ENCODE results near the gene ACOX3.
"Not testable (repeated sequence)": the region's sequence is repeated elsewhere in the genome, so short reads cannot be mapped to it uniquely, and the experiment has no call there.

Gene ACOX3

DNA sequence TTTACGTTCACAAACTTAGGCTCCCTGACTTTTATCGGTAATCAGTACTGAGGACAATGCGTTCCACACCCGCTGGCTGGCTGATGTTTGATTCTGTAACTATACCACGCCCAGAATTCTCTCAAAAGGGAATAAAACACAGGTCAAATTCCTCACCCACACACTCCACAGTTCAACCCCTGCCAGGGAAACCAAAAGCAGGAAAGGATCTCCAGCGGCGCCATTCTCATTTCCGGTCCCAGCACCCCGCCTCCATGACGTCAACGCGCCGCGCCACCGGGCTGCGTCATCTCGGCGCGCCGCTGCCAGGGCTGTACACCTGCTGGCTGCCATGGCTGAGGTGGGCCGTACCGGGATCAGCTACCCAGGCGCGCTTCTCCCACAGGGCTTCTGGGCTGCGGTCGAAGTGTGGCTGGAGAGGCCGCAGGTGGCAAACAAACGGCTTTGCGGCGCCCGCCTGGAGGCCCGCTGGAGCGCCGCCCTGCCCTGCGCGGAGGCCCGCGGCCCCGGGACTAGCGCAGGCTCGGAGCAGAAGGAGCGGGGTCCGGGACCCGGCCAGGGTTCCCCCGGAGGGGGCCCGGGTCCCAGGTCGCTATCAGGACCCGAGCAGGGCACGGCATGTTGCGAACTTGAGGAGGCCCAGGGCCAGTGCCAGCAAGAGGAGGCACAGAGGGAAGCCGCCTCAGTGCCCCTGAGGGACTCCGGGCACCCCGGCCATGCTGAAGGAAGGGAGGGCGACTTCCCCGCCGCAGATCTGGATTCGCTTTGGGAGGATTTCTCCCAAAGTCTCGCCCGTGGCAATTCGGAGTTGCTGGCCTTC lies at the start of gene ACOX3, which contains the start of gene TRMT44:
ACOX3 (minus strand) TSS at position 232 of the 820 bp plus-strand sequence. CDS start 24,202 bp downstream, outside the sequence.
TRMT44 (plus strand) TSS at position 286 of the 820 bp plus-strand sequence; CDS start at position 332, 46 bp downstream.
- DNase-seq, result peak; percentile 31 to 95 (median 86)

DNA sequence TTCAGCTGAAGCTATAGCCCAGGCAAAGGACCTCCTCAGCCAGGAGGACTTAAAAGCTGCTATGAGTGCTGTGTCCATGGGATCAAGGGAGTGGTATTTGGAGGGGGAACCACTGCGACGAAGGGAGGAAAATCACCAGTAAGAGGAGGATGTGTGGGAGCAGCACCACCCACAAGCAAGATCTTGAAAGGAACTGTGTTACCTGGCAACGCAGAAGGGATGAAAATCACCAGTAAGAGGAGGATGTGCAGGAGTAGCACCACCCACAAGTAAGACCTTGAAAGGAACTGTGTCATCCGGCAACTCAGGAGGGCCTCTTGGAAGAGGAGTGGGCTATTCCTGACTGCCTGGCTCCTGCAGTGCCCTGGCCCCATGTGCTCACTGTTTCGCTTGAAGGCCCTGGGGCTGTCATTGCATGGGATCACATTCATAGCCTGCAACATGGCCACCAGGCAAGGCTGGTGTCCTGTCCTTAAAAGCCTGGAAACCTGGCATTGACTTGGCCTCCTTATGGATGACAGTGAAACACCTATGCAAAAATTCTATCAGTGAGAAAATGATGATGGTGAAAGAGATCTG lies 48.4 kb upstream of the ACOX3 start:
- no peak for DNase-seq

DNA sequence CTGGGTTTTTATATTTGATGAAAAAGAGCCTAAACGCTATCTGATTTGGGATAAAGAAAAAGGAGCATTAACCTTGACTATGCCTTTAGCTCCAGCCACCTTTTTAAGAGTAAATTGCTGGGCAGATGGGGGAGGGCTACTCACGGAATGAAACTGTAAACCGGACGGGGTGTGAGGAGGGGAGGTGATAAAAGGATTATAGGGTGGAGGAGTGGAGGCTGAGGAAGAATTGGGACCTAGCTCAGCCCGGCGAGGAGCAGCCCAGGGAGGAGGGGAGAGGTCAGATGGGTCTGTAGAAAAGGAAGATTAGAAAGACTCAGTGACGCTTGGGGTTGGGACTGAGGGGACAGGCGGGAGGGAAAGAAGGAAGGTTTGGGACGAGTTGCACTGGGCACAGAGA lies 46.1 kb upstream of the ACOX3 start:
- not testable (repeated sequence) for DNase-seq

DNA sequence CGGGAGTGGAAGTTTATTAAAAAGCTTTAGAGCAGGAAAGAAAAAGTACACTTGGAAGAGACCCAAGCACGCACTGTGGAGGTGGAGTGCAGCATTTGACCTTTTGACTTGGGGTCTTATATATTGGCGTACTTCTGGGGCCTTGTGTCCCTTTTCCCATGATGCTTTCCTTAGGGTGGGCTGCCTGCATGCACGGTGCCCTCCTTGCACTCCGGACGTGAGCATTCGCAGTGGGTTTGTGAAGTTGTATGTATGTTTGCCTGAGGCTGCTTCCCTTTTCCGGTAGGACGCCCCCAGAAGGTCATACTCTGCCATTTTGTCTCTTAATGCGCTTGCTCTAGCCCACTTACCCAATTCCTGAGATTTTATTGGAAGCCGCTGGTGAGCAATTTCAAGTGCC lies 39.7 kb upstream of the ACOX3 start:
- no peak for DNase-seq

DNA sequence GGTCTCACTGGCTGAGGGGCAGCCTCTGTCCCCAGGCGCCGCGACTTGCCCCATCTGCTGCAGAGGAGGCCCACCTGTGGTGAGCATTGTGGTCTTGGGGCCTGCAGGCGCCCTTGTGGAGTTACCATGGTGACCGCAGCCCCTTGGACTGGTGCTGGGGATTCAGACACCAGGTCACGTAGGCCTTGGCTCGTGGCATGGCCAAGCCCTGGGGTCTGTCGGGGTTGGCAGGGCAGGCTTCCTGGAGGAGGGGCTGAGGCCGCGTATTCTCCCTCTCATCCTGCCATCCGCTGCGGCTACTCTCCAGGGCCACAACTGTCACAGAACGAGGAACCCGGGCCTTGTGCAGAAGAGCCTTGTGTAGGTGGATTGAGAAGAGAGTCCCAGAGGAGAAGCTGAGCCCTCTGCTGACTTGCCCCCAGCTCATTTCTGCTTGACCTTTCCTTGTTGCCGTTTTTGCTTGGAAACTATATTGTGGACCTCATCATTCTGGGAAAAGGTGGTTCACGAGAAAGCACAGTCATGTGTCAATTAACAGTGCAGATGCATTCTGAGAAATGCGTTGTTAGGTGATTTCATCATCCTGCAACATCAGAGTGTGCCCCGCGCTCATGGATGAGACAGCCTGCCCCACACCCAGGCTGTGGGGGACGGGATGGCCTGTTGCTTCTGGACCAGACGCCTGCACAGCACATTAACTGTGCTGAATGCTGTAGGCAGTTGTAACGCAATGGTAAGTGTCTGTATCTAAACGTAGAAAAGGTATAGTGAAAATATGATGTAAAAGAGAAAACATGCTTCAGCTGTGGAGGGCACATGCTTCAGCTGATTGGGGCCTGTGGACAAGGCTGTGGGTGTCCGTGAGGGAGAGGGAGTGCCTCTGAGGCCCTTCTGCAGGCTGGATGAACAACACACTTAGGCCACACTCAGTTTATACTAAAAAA lies 38.5 kb upstream of the ACOX3 start:
- no peak for DNase-seq

DNA sequence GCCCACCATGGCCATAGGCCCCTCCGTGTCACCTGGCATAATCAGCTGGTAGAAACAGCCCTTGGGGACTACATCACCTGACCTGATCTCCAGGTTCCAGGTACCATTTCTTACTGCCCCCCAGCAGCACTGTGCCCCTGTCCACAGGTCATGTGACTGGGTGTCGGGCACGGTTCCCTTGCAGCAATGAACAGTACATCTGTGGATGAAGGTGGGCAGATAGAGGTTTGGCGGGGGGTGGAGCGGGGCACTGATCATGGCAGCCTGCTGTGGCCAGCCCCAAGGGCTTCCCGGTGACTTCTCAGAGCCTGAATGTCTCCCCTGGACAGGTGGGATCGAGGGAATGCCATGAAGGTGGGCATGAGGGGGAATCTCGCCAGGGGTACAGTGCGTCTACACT lies 37.8 kb upstream of the ACOX3 start:
- no peak for DNase-seq

DNA sequence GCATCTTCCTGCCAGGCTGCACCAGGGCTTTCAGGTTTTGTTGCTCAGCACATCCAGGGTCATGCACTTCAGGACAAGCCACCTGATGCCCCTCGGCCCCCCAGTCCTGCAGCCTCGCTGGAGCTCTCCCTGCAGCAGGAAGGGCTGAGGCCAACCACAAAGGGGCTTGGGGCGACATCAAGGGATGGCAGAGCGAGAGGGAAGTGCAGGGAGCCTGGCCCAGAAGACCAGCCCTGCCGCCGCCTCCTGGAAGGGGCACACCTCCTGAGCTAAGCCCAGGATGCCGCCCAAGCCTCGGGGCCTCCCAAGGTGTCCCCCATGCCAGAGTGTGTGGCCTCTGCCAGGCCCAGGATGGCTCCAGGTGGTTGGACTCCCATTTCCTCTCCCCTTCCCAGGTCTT lies 37.2 kb upstream of the ACOX3 start:
- no peak for DNase-seq

DNA sequence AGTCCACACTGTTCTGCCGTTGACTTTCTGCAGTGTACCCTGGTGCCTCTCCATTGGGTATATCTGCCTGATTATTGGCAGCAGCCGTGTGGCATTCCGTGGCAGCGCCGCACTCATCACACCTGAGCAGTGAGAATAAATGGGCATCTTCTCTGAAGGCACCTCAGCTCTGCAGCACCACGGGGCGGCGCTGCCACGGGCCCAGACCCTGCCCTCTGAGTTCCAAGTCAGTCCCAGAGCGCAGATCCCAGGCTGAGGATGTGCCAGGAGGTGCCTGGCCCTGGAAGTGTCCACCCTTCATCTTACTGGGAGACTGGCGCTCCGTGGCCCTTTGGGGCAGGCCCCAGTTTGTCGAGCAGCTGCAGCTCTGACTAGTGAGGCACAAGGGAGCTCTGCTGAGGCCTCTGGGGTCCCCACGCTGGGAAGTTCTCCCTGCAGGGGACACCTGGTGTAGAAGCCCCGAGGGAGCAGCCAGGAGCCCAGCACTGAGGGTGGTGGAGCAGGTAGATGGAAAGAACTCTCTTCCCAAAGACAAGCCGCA lies 36.6 kb upstream of the ACOX3 start:
- DNase-seq, result no peak

DNA sequence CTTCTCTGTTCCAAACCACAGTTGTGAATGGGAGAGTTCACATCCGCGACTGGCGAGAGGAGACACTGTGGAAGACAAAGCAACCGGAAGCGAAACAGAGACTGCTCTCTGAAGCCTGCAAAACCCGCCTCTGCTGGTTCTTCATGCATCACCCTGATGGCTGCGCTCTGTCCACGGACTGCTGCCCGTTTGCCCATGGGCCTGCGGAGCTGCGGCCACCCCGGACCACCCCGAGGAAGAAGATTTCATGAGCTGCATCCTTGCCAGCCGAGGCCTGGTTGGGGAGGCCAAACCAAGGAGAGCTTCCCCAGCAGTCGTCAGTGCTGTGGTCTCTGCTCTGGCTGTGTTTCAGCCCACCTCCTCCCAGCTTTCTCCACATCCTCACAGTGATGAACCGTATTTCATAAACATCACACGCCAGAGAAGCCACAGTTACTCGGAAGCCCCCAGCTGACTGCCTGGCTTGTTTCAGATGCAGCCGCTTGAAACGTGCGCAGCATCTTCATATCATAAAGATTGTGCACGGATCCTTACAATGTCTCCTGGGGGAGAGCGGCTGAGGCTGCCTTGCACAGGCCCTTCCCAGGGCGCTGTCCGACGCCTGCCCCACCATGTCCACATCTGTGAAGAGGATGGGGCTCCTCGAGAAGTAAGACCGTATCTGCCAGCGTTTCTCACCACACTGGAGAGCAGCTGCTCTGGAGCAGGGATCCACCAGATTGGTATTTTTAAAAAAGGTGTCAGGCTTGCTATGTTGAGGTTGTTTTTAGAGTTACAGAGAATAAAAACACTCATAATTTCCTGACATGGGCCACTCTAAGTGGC lies 35.4 kb upstream of the ACOX3 start:
- no peak for DNase-seq

DNA sequence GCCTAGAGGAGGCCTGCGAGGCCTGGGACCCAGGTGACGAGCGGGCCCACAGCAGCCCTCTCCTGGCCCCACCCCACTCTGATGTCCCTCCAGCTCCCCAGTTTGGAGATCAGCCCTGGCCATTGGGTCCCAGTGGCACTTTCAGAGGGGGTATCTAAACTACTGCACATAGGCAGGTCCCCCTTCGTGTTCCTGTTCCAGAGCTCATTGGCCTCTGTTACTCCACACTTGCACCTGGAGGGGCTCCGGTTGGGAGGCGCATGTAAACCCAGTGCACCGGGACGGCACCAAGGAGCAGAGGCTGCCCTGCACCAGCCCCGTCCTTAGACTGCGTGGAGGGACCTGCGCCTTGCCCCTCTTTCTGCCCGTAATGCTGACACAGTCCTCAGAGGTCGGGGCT lies 34.3 kb upstream of the ACOX3 start:
- no peak for DNase-seq

DNA sequence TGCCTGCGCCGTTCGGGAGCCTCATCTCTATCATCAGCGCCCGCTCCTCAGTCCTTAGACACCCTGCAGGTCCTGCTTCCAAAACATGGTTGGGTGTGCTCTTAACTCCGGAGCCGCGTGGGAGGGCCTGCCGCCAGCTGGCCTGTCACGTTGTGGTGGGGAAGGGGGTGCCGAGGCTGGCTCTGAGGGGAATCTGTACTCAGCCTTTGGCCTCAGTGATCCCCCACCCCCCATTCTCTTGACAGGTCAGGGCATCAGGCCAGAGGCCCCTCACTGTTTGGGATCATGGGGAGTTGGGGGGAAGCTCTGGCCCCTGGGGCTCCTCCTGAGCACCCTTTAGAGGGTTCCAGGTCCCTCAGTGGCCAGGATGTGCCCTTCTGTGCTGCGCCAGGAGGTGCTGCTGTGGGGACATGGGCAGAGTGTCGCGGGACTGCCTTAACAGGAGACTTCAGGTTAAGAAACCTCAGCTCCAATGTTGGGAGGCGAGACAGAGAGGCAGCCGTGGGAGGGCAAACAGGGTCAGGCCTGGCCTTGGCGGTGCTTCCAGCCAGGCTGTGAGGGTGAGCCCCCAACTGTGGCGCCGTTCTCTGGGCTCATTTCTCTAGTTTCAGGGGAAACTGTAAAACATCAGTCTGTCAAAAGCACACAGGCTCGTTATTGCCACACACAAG lies 33.5 kb upstream of the ACOX3 start:
- DNase-seq, result no peak

DNA sequence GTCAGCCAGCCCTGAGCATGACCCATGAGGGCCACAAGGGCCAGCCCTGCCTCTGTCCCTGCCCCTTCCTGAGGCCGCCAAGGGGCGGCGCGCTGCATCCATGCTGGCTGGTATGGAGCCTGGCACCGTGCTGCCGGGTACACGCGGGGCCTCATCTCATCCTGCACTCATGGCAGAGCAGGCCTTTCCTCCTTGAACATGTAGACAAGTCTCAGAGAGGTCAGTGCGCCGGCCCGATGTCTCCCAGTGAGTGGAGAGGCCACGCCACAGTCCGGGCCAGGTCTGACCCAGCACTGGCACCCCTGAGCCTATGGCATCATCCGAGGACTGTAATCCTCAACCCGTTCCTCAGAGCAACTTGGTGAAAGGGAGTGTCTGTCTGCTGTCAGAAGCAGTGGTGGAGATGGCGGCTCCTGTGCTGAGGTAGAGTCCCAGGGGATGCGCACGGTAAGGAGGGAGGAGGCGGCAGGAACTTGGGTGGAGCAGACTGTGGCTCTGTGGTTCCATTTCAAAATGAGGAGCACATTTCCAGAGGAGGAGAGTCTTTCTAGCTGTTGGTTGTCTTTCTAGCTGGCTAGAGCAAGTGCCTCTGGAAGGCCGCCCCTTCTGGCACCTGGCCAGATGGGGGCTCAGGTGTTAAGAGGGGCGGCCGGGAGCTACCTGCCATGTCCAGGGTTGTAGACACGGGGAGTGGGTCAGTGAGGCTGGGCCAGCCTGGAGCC lies 32.8 kb upstream of the ACOX3 start:
- no peak for DNase-seq

DNA sequence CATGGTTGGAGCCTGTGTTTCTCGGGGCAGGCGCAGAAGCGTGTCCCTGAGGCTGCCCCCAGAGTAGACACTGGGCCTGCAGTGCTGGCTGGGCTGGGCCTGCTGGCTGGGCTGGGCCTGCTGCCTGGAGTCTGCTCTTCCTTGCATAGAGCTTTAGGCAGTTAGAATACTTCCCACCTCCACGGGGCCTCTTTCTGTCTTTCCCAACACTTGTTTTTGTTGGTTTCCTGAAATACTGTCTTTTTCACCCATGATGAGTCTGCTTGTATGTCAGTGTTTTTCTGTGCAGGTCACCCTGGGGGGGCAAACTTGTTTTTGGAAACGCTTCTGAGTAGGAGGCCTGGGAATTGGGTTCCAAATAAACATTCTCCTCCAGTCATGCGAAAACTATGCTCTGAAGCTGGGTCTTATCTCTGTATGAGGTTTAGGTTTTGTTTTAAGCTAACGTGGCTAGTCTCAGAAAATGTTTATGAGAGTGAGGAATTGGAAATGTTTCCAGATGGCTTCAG lies 32.2 kb upstream of the ACOX3 start:
- DNase-seq, result no peak

DNA sequence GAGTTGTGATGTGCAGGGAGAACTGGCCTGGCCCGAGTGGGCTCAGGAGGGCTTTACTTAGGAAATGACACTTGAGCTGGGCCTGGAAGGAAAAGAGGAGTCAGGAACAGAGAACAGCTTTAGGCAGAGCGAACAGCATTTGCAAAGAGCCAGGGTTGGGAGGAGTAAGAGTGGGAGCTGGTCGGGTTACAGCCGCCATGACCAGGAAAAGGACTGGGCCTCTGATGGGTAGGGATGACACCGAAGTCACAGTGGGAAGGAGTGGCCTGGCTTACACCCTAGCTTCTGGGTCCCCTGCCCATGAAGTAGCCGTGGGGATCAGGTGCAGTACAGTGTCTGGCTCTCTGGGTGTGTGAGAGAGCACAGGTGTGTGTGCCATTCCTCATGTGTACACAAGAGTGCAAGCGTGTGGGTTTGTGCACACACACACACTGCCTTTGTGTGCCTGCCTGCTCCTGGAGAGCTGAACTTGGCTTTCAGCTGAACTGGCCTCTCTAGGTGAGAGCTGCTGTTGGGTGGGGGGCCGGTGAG lies 31.7 kb upstream of the ACOX3 start:
- no peak for DNase-seq

DNA sequence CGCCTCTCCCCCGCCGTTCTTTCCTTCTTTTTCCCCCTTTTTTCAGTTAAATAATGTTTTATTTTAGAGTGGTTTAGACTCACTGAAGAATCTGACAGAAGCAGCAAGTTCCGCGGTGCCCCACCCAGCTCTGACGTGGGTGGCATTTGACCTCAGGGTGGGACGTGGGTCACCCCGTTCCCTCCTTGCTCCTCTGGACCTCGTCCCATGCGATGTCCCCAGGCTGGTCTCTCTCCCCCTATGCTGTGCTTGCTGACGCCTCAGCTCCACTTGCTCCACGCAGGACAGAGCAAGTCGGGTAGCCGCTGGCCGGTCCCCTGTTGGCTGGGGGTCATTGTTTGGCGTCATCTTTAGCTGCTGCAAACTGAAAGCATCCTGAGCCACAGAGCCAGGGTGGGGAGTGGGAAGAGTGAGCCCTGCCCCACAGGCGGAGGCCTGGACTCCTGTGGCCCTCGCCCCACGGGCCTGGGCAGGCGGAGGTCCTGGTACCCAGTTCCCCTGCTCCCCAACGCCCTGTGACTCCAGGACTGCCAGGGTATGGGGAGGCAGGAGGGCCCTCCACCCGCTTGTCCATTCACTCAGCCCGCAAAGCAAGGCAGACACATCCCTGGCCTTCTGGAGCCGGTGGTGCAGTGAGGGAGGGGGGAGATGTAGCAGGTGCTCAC lies 30.8 kb upstream of the ACOX3 start:
- DNase-seq, result no peak

DNA sequence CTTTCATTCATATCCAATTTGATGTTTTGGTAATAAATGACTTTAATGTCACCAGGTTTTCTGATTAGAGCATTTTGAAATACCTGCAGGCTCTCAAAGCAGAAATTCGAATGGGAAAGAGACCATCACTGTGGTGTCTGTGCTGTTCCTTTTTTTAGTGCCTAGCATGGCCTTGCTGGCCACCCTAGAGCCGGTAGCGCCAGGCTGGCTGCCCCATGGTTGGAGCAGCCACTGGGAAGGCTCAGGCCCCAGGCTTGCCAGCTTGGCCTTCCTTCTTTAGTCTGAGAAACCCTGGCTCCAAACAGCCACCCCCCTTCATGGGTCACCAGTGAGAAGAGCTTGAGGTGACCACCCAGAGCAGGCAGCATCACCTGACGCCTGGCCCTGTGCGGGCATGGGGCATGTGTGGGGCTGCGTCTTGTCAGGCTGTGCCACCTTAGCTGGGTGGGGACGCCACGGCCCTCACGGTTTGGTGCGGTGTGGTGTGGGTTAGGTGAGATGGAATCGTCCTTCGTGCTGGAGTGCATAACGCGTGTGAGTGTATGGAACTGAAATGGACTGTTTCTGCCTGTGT lies 30.0 kb upstream of the ACOX3 start:
- peak in 2 of 14 donors; percentile 7 to 30 for DNase-seq

DNA sequence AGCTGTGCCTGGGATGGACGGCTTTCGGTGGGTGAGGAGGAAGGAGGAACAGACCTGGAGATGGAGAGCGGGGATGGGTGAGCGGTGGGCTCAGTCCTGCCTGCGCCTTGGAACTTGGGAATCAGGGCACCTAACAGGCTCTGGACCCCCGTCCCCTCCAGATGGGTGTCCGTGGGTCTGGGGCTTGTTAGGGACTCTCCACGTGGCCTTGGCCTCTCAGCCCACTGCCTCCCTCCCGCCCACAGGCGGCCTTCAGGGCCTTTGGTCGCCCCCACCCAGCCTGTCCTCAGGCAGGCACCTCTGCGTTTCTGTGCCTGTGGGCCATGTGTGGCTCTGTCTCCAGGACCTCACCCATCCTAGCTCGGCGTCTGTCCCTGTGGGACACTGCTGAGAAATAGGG lies 29.0 kb upstream of the ACOX3 start:
- DNase-seq, result no peak

DNA sequence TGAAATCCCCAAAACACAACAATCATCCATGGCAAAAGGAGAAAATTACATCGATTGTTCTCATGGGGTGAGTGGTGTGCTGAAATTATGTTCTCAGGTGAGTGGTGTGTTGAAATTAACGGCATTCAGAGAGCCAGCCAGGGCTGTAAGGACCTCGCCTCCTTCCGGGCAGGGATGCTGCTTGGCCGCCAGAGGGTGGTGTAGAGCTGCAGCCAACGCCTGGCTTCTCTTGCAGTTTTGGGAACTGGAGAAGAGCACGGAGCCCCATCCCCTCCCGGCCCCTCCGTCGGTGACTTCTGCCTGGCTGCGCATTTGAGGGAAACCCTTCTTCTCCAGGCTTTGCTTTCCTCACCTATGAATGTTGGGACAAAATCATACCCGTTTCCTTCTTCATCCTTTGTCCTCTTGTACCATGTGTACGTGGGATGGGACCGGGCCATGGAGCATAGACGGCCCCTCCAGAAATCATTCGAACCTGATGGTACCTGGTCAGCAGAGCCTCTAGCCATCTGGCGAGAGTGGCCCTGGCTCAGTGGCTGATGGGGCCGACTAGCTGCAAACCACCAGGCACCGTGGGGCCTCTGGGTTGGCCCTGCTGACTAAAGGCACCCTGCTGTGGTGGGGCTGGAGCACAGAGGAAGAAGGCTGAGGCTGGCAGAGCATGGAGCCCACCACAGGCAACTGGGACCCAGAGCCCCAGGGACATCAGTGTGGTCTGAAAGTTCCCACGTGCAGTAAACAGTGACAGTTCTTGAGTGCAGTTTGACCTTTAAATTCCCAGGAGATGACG lies 28.4 kb upstream of the ACOX3 start:
- DNase-seq, result peak in 6 of 14 donors; percentile 10 to 52 (median 22)
